OCI-LY7 (cell line): Measurements from ENCODE around the gene SLC26A4. TPM values are rescaled to one million over a fixed set of nuclear protein-coding genes. Genes with fewer than 3 reads are reported as not detected.

Experiments
- BruUV-seq: library from RNA; stranded (reverse); fragments of 400-500 nt; replicated peaks from 2 replicates; lab custom pipeline; 2021; lab: Mats Ljungman, UMichigan
- CTCF ChIA-PET: fragments of 300-600 bp; sonication (Branson Sonifier 250); formaldehyde crosslinking; loops from one replicate; lab custom pipeline; 2022; ENCODE audit warnings: antibody characterized with exemption; ENCODE audit not compliant: unreplicated experiment; lab: Charles Lee
- POLR2A ChIA-PET: fragments of 300-600 bp; sonication (Branson Sonifier 250); formaldehyde crosslinking; loops from one replicate; lab custom pipeline; 2022; ENCODE audit warnings: antibody characterized with exemption; lab: Charles Lee
- DNase-seq: peaks from one replicate; pipeline ENCODE4 v3.0.0-alpha.2; 2015; ENCODE audit warnings: low spot score
- H2AFZ ChIP-seq: fragments of 200-600 bp; sonication (generic), shearing (Covaris generic); 2 replicates; pipeline ENCODE4 v1.6.1; 2014; ENCODE audit warnings: mild to moderate bottlenecking, antibody characterized with exemption, low read length, moderate library complexity
- H3K27ac ChIP-seq: fragments of 200-600 bp; sonication (generic); 2 replicates; pipeline ENCODE4 v1.5.1; 2014; ENCODE audit warnings: mixed run types, low read depth, mild to moderate bottlenecking, moderate library complexity, low read length, inconsistent platforms; ENCODE audit not compliant: poor library complexity, severe bottlenecking
- H3K36me3 ChIP-seq: fragments of 200-600 bp; sonication (generic); 2 replicates; pipeline ENCODE4 v1.6.1; 2014; ENCODE audit warnings: mild to moderate bottlenecking, antibody characterized with exemption, low read length, moderate library complexity, mixed read lengths; ENCODE audit not compliant: insufficient read depth
- H3K4me1 ChIP-seq: fragments of 200-600 bp; sonication (generic); 2 replicates; pipeline ENCODE4 v1.5.1; 2014; ENCODE audit warnings: mild to moderate bottlenecking, low read length; ENCODE audit not compliant: insufficient read depth, poor library complexity, severe bottlenecking
- H3K4me2 ChIP-seq: fragments of 200-600 bp; sonication (generic); 2 replicates; pipeline ENCODE4 v1.6.1; 2014; ENCODE audit warnings: mild to moderate bottlenecking, low read length
- H3K4me3 ChIP-seq: fragments of 200-600 bp; sonication (generic); 2 replicates; pipeline ENCODE4 v1.5.1; 2014; ENCODE audit warnings: mild to moderate bottlenecking, low read depth, low read length; ENCODE audit not compliant: poor library complexity, severe bottlenecking
- H3K79me2 ChIP-seq: fragments of 200-600 bp; sonication (generic); 2 replicates; pipeline ENCODE4 v1.6.1; 2016; ENCODE audit warnings: low read depth, mild to moderate bottlenecking, low read length, moderate library complexity, mixed read lengths; ENCODE audit not compliant: insufficient read depth
- H3K9me2 ChIP-seq: fragments of 200-600 bp; sonication (generic); 2 replicates; pipeline ENCODE4 v1.6.1; 2016; ENCODE audit warnings: mild to moderate bottlenecking, low read length, mixed read lengths; ENCODE audit not compliant: insufficient read depth
- H3K9me3 ChIP-seq: fragments of 200-600 bp; sonication (generic); 2 replicates; pipeline ENCODE4 v1.6.1; 2014; ENCODE audit warnings: mild to moderate bottlenecking, mixed run types, low read length, mixed read lengths
- H4K20me1 ChIP-seq: fragments of 200-600 bp; sonication (generic); 2 replicates; pipeline ENCODE4 v1.6.1; 2014; ENCODE audit warnings: mild to moderate bottlenecking, antibody characterized with exemption, low read length, moderate library complexity, mixed read lengths; ENCODE audit not compliant: insufficient read depth
- CTCF ChIP-seq: fragments of 200-600 bp; sonication (generic); conservative IDR thresholded peaks from 2 replicates; pipeline ENCODE4 v1.5.1; 2014; ENCODE audit warnings: mild to moderate bottlenecking, antibody characterized with exemption, low read length, moderate library complexity, mixed read lengths
- EZH2phosphoT487 ChIP-seq: fragments of 200-600 bp; sonication (generic); IDR thresholded peaks from 2 replicates; pipeline ENCODE4 v1.6.1; 2018; ENCODE audit warnings: low read depth, borderline replicate concordance, mild to moderate bottlenecking, mixed run types, antibody characterized with exemption, low read length, moderate library complexity, mixed read lengths
- intact Hi-C: fragments of 100-400 bp; cut with micrococcal nuclease; formaldehyde crosslinking; loops from one replicate; pipeline ENCODE4 v1.10.0; 2022; ENCODE audit not compliant: unreplicated experiment
- total RNA-seq, 2 experiments: library from RNA; depleted of rRNA in 1 of 2; stranded (reverse); fragments of >200 nt in 1 of 2; shearing (Covaris generic) in 1 of 2; gene quantifications; 2 replicates each; pipeline ENCODE4 v1.2.3, GENCODE V29; 2014 to 2022

The SLC26A4 gene
- total RNA-seq, 2 experiments from 2014 or later: 0.27 TPM; not detected in 1

- no peaks in the 10 kb centered on the region for H3K9me3 ChIP-seq
- H3K27ac ChIP-seq: no peak overlapping the region
- no peak overlapping the region for H2AFZ ChIP-seq
- no peak for DNase-seq
- CTCF ChIA-PET: no interaction called here
- H3K9me2 ChIP-seq: no peaks in the 10 kb centered on the region
- intact Hi-C loops: no loop called here
- no peaks in the 10 kb centered on the region for H3K36me3 ChIP-seq
- no peaks in the 10 kb centered on the region for H4K20me1 ChIP-seq
- no peak overlapping the region for H3K4me3 ChIP-seq
- no peaks in the 10 kb centered on the region for H3K4me1 ChIP-seq
- no TSS peak for BruUV-seq
- POLR2A ChIA-PET: interaction anchor here (1.2 kb wide), 1 partner anchor 23 kb away, joined by 3 read pairs; no protein-coding TSS in a partner anchor
- TF ChIP-seq EZH2phosphoT487: no peak
- no peak for TF ChIP-seq CTCF
- no peaks in the 10 kb centered on the region for H3K79me2 ChIP-seq
- no peak overlapping the region for H3K4me2 ChIP-seq
Observed at GRCh38 chr7:107687656-107688055, 27.0 kb downstream of the SLC26A4 start.

GRCh38 chr7:107689553-107689952 lies 28.9 kb downstream of the SLC26A4 start:
- no peaks in the 10 kb centered on the region for H3K9me3 ChIP-seq
- no peak overlapping the region for H2AFZ ChIP-seq
- H3K4me2 ChIP-seq: no peak overlapping the region
- intact Hi-C loops: no loop called here
- no peak overlapping the region for H3K4me3 ChIP-seq
- no peaks in the 10 kb centered on the region for H3K9me2 ChIP-seq
- ChIA-PET POLR2A (interaction anchor here (0.8 kb wide), 1 partner anchor 732 kb away, joined by 3 read pairs; no protein-coding TSS in a partner anchor), CTCF (no interaction called here)
- no TSS peak for BruUV-seq
- no peaks in the 10 kb centered on the region for H3K36me3 ChIP-seq
- no peak for DNase-seq
- H3K79me2 ChIP-seq: no peaks in the 10 kb centered on the region
- TF ChIP-seq EZH2phosphoT487 (no peak), CTCF (no peak)
- no peak overlapping the region for H3K27ac ChIP-seq
- no peaks in the 10 kb centered on the region for H4K20me1 ChIP-seq
- H3K4me1 ChIP-seq: no peaks in the 10 kb centered on the region

GRCh38 chr7:107690084-107690483 lies 29.5 kb downstream of the SLC26A4 start:
- no peaks in the 10 kb centered on the region for H3K9me3 ChIP-seq
- no peaks in the 10 kb centered on the region for H3K9me2 ChIP-seq
- H3K4me2 ChIP-seq: no peak overlapping the region
- no peaks in the 10 kb centered on the region for H3K4me1 ChIP-seq
- BruUV-seq: no TSS peak
- H4K20me1 ChIP-seq: no peaks in the 10 kb centered on the region
- ChIA-PET POLR2A (interaction anchor here (0.8 to 1.0 kb wide), 2 partner anchors 604 to 732 kb away, joined by 3 to 4 read pairs; no protein-coding TSS in a partner anchor), CTCF (no interaction called here)
- intact Hi-C loops: no loop called here
- no peak for TF ChIP-seq CTCF
- no peak overlapping the region for H3K4me3 ChIP-seq
- no peak overlapping the region for H3K27ac ChIP-seq
- DNase-seq: no peak
- no peaks in the 10 kb centered on the region for H3K36me3 ChIP-seq
- no peaks in the 10 kb centered on the region for H3K79me2 ChIP-seq
- no peak overlapping the region for H2AFZ ChIP-seq
